Measurements from ENCODE around the gene PLOD3. TPM values are rescaled to one million over a fixed set of nuclear protein-coding genes. Genes with fewer than 3 reads are reported as not detected.

PLOD3 gene
- total and polyA plus RNA-seq, 2 of the 8 experiments (the other 6 are each of a cell fraction or from before 2014, with no cell fraction given) = 28.4 to 47.2 TPM

- TF ChIP-seq CHD7 (IDR thresholded peaks at IDR 0.05; ENCODE audit: insufficient replicate concordance, low read length) = no peak
- TF ChIP-seq BCL11A (IDR thresholded peaks at IDR 0.05; ENCODE audit: low read depth in 2 of 2, low read length in 2 of 2) = no peak
- TF ChIP-seq KDM1A (IDR thresholded peaks at IDR 0.05; ENCODE audit: borderline replicate concordance, low read length) = no peak
- no peak for TF ChIP-seq E2F6 (IDR thresholded peaks at IDR 0.05)
- no peak for TF ChIP-seq SAP30 (IDR thresholded peaks at IDR 0.05; ENCODE audit: insufficient read depth, insufficient replicate concordance, low read length)
- no peak for TF ChIP-seq JUN (IDR thresholded peaks at IDR 0.05; ENCODE audit: low read depth, low read length)
- no peak for TF ChIP-seq YY1 (IDR thresholded peaks at IDR 0.05; ENCODE audit: low read depth, low read length)
- 0 out of 4 replicates have a peak, but pooled peaks of 1 of the 2 experiments have one; percentile 29 for TF ChIP-seq HDAC2 (IDR thresholded peaks at IDR 0.05; ENCODE audit: borderline replicate concordance in 1 of 2, low read depth in 2 of 2, low read length in 2 of 2)
- no peak for TF ChIP-seq CEBPB (IDR thresholded peaks at IDR 0.05; ENCODE audit: low read depth, low read length)
Measured at GRCh38 chr7:101169838-101170551, 47.4 kb downstream of the PLOD3 start (continued).
